GM18861 (cell line): ENCODE data around the gene FCHSD2.
"Not testable (repeated sequence)": the region's sequence is repeated elsewhere in the genome, so short reads cannot be mapped to it uniquely, and the experiment has no call there.

Experiments used
- ATAC-seq: cut with Tn5 transposase; IDR thresholded peaks from one replicate; pipeline ENCODE4 v1.9.1; 2021; ENCODE audit not compliant: unreplicated experiment

Gene FCHSD2

DNA sequence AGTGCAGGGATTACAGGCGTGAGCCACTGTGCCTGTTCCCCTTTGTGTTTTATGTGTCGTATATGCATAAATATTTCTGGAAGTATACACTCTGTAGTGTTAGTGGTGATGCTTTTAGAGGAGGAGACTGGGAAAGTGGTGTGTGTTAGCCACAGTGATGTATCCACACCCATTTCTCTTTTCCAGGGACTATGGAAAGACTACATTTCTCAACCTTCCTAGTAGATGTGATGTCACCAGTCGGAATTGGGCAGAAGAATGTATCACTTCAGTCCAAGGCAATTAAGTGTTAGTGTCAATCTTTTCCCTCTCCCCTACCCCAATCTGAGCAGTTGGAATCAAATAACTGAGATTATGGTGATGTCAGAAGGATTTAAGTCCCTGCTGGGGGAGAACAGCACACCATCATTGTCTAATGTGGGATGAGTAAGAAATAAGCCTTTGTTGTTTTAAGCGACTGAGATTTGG, 333.8 kb downstream of the FCHSD2 start:
- no peak for ATAC-seq

- ATAC-seq: no peak
Measured at GRCh38 chr11:72807792-72808191, 334.3 kb downstream of the FCHSD2 start.

DNA sequence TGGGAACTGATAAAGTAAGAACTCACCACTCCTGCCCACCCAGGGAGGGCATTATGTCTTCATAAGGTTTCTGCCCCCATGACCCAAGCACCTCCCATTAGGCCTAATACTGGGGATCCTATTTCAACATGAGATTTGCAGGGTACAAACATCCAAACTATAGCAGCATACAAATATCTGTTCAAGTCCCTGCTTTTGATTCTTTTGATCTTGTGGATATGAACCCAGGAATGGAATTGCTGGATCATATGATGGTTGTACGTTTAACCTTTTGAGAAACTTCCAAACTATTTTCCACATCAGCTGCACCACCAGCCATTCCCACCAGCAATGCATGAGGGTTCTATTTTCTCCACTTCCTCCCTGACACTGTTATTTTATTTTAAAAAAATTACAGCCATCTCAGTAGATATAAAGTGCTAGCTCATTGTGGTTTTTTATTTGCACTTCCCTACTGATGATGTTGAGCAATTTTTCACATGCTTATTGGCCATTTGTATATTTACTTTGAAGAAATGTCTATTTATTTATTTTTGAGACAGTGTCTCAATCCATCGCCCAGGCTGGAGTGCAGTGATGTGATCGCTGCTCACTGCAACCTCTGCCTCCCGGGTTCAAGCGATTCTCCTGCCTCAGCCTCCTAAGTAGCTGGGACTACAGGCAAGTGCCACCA, 335.0 kb downstream of the FCHSD2 start:
- no peak for ATAC-seq

DNA sequence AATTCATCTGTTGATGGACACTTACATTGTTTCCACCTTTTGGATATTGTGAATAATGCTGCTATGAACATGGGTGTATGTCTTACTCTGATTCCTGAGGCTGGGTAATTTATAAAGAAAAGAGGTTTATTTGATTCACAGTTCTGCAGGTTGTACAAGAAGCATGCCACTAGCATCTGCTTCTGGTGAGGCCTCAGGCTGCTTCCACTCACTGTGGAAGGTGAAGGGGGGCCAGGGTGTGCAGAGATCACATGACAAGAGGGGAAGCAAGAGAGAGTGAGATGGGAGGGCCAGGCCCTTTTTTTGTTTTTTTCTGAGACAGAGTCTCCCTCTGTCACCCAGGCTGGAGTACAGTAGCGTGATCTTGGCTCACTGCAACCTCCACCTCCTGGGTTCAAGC, 335.7 kb downstream of the FCHSD2 start:
- ATAC-seq: not testable (repeated sequence)

DNA sequence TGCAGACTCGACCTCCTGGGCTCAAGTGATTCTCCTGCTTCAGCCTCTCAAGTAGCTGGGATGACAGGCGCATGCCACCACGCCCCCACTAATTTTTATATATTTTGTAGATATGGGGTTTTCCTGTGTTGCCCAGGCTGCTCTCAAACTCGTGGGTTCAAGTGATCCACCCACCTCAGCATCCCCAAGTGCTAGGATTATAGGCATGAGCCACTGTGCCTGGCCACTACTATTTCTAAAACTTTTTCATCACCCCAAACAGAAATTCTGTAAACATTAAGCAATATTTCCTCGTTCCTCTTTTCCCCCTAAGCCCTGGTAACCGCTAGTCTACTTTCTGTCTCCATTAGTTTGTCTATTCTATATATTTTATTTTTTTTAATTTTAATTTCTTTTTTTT, 336.9 kb downstream of the FCHSD2 start:
- ATAC-seq: no peak

DNA sequence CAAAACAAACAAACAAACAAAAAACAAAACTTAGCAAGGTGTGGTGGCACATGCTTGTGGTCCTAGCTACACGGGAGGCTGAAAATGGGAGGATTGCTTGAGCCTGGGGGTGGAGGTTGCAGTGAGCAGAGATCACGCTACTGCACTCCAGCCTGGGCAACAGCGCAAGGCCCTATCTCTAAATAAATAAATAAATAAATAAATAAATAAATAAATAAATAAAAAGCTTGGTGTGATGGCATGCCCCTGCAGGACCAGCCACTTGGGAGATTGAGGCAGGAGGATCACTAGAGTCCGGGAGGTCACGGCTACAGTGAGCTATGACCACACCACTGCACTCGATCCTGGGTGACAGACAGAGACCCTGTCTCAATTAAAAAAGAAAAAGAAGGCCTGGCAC, 339.3 kb downstream of the FCHSD2 start:
- no peak for ATAC-seq

DNA sequence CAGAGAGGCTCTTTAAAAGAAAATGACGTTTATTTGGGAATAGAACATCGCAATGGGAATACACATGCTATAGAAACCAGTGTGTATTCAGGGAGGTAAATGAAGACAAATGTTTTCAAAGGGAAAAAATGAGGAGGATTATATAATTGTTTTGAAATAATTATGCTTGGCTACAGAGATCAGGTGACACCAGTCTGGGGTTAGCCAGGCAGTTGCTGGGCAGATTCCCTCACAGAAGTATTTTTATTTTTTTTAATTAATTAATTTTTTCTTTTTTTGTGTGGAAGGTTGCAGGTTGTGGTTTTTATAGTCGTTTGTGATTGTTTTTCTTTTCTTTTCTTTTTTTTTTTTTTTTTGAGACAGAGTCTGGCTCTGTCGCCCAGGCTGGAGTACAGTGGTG, 342.7 kb downstream of the FCHSD2 start:
- no peak for ATAC-seq

GRCh38 chr11:72798361-72798760, 343.8 kb downstream of the FCHSD2 start:
- ATAC-seq: no peak

DNA sequence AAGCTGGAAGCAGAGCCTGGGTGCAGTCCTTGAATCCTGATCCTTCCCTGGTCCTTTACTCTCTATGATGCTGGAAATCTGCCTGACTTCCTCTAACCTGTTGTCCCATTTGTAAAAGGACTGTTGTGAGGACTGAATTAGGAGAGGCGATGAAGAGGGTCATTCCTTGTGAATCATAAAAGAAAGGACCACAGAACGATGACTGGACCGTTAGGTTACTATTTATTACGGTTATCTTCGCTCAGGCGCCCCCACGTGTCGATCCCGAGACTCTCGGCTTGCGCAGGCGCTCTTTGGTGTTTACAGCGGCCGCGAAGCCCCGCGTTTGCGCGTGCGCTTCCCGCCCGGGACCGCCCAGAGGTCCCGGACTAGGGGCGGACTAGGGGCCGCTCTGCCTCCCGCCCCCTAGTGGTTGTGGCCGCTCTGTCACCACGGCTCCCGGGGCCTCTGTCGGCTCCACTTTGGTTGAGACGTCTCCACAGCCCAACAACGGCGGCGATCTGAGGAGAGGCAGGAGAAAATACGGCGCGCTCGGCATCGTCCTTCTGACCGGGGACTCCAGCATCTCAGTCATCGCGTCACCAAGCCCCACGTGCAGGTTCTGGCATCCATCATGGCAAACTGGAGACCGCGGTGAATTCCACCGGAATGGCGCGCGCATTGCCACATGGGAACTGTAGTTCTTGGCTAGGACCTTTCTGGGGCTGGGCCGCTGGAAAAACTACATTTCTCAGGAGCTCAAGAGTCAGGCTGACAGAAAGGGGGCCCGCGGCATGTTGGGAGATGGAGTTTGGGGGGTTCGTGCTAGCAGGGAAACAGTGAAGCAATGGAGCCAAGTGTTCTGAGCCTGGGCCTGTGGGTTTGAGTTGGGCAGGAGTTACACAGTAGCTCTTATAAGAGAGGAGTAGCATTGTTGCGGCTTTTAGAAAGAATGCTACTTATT, 348.4 kb downstream of the FCHSD2 start, which contains the start of gene STARD10:
STARD10 (minus strand) TSS at position 623 of the 943 bp plus-strand sequence. CDS start 12,866 bp downstream, outside the sequence.
- ATAC-seq: peak; percentile 65

GRCh38 chr11:72793076-72793424, 349.1 kb downstream of the FCHSD2 start:
- ATAC-seq: no peak

DNA sequence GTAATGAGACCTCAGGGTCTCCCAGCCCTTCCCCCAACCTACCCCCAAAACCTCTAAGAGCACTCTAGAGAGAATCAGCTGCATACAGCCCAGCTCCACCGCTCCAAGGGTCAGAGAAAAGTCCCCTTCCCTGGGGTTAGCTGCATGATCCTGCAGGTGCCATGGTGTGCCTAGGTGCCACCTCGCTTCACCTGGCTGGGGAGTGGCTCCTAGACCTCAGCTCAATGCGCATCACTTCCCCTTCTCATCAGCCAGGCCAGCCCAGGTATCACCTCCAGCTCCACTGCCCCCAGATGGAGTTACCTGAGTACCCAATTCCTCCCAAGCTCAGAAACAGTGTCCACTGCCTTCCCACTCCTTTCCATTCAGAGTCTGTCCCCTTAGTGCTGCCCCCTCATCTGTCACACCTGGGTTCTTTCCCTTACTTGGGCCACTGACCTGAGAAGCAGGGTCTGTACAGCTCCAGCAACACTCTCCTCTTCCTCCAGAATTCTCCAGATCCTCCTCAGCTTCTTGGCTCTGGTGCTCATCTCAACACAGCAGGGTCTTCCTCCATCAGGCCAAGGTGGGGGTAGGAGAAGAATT, 349.6 kb downstream of the FCHSD2 start:
- no peak for ATAC-seq

DNA sequence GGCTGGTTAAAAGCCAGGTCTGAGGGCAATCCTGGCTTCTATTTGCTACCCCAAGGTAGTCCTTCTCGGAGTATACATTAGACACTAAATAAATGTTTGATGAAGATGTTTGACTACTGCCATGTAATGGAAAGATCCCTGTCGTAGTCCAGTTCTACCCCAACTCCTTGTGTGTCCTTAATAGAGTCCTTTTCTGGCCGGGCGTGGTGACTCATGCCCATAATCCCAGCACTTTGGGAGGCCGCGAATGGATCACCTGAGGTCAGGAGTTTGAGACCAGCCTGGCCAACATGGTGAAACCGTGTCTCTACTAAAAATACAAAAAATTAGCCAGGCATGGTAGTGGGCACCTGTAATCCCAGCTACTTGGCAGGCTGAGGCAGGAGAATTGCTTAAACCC, 350.9 kb downstream of the FCHSD2 start:
- ATAC-seq: not testable (repeated sequence)

- no peak for ATAC-seq
Measured at GRCh38 chr11:72789493-72790131, 352.5 kb downstream of the FCHSD2 start.

DNA sequence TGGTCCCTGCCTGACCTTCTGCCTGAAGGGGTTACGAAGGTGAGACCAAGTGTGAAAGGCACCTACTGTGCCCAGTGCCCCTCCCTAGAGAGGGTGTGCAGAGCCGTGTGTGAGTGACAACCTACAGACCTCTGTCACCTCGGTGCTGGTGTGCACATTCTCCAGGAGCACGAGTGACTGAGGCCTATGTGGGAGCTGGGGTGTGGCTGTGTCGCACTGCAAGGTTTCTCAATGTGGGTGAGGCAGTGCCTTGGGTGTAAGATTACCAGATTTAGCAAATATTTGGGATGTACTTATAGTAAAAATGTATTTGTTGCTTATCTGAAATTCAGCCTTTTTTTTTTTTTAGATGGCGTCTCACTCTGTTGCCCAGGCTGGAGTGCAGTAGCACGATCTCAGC, 353.9 kb downstream of the FCHSD2 start:
- no peak for ATAC-seq

DNA sequence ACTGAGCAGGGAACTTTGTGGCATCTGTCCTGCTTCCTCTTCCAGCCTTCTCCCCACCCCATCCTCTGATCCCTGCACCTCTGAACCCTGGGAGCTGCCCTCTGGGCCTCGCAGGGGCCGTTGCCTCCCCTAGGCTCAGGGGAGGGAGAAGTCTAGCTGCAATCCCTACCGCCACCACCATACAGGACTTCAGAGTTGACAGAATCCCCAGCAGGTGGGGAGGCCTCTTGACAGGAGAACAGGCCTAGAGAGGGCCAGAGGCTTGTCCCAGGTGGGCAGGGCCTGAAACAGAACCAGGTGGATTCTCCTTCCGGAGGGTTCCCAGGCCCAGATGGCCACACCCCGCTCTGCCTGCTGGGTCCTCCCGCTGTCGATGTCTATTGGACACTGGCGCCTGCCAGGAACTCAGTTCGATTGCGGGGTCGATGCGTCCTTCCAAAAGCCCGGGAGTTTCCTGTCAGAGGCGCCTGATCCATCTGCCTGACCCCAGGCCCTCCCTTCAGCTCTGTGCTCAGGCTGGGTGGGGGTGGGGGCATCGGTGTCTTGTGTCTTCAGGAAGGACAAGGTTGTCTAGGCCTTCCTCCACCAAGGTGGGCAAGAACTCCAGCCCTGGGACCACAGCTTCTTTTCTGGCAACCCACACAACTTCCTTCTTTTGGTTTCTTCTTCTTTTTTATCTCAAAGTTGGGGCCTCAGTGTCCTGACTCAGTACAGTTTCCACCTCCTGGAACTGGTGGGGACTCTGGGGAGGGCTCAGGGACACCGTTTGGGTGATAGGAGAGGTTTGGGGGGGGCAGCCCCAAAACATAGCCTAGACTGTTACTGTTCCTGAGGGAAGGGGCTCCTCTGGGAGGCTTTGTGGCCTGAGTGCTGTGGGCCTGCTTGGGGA, 354.7 kb downstream of the FCHSD2 start:
- ATAC-seq: peak; percentile 50
